NCI-H2171 treated with DMSO at 0.1 percent for 48 hours (cell line): ENCODE results near the gene PIP5K1B.

Source experiments
- DNase-seq: peaks from one replicate; lab custom pipeline; 2025; lab: John Stamatoyannopoulos, UW

Gene PIP5K1B

GRCh38 chr9:68861436-68861835, 156.4 kb downstream of the PIP5K1B start:
- no peak for DNase-seq

GRCh38 chr9:68867066-68867465, 162.0 kb downstream of the PIP5K1B start:
- no peak for DNase-seq

GRCh38 chr9:68869022-68869421, 164.0 kb downstream of the PIP5K1B start:
- DNase-seq: no peak

GRCh38 chr9:68870086-68870485, 165.0 kb downstream of the PIP5K1B start:
- DNase-seq: no peak

- no peak for DNase-seq
Observed at GRCh38 chr9:68871236-68871635, 166.2 kb downstream of the PIP5K1B start.

- no peak for DNase-seq
Observed at GRCh38 chr9:68872026-68872501, 167.0 kb downstream of the PIP5K1B start.

- no peak for DNase-seq
Observed at GRCh38 chr9:68873179-68873578, 168.1 kb downstream of the PIP5K1B start.

- no peak for DNase-seq
Observed at GRCh38 chr9:68876273-68876672, 171.2 kb downstream of the PIP5K1B start.

- no peak for DNase-seq
Observed at GRCh38 chr9:68876681-68877080, 171.6 kb downstream of the PIP5K1B start.

- DNase-seq: no peak
Observed at GRCh38 chr9:68877219-68877618, 172.2 kb downstream of the PIP5K1B start.

GRCh38 chr9:68878450-68878849, 173.4 kb downstream of the PIP5K1B start:
- DNase-seq: no peak

- no peak for DNase-seq
Observed at GRCh38 chr9:68883224-68883623, 178.2 kb downstream of the PIP5K1B start.

- no peak for DNase-seq
Observed at GRCh38 chr9:68887232-68887631, 182.2 kb downstream of the PIP5K1B start.

GRCh38 chr9:68894502-68894901, 189.5 kb downstream of the PIP5K1B start:
- DNase-seq: no peak

GRCh38 chr9:68895741-68896478, 190.9 kb downstream of the PIP5K1B start:
- no peak for DNase-seq

- DNase-seq: no peak
Observed at GRCh38 chr9:68896486-68896885, 191.4 kb downstream of the PIP5K1B start.

GRCh38 chr9:68897577-68898145, 192.6 kb downstream of the PIP5K1B start:
- DNase-seq: no peak

GRCh38 chr9:68898781-68899439, 193.9 kb downstream of the PIP5K1B start:
- no peak for DNase-seq

GRCh38 chr9:68904454-68904853, 199.4 kb downstream of the PIP5K1B start:
- DNase-seq: no peak

GRCh38 chr9:68905129-68905528, 200.1 kb downstream of the PIP5K1B start:
- DNase-seq: no peak

GRCh38 chr9:68907910-68908309, 202.9 kb downstream of the PIP5K1B start:
- no peak for DNase-seq

- DNase-seq: no peak
Observed at GRCh38 chr9:68912561-68912960, 207.5 kb downstream of the PIP5K1B start.

- DNase-seq: no peak
Observed at GRCh38 chr9:68913054-68913453, 208.0 kb downstream of the PIP5K1B start.
